GM23338 (cell line): Measurements from ENCODE around the gene INHBC. TPM values are rescaled to one million over a fixed set of nuclear protein-coding genes. Genes with fewer than 3 reads are reported as not detected.

Experiments used
- ATAC-seq: fragments of 200-7000 bp; cut with Tn5 transposase; 3 replicates; pipeline ENCODE4 v1.9.1; 2020
- DNase-seq: peaks from one replicate; pipeline ENCODE4 v3.0.0-alpha.2; 2015; ENCODE audit warnings: low spot score
- H2AFZ ChIP-seq: fragments of 200-600 bp; sonication (generic); 2 replicates; pipeline ENCODE4 v1.8.0; 2016; ENCODE audit warnings: antibody characterized with exemption, mild to moderate bottlenecking, moderate library complexity
- H3F3A ChIP-seq: fragments of 200-600 bp; sonication (generic); replicated peaks from 2 replicates; pipeline ENCODE4 v1.8.0; 2017; ENCODE audit warnings: antibody characterized with exemption, mixed run types, low read depth
- H3K27ac ChIP-seq: fragments of 200-600 bp; sonication (generic); 2 replicates; pipeline ENCODE4 v1.6.1; 2016; ENCODE audit warnings: low read depth
- H3K27me3 ChIP-seq: fragments of 200-600 bp; sonication (generic); 2 replicates; pipeline ENCODE4 v1.8.0; 2016; ENCODE audit warnings: mild to moderate bottlenecking, mixed run types, moderate library complexity; ENCODE audit not compliant: insufficient read depth
- H3K36me3 ChIP-seq: fragments of 200-600 bp; sonication (generic); 2 replicates; pipeline ENCODE4 v1.8.0; 2016; ENCODE audit warnings: mild to moderate bottlenecking; ENCODE audit not compliant: insufficient read depth
- H3K4me1 ChIP-seq: fragments of 200-600 bp; sonication (generic); 2 replicates; pipeline ENCODE4 v1.8.0; 2016; ENCODE audit warnings: mild to moderate bottlenecking, moderate library complexity; ENCODE audit not compliant: insufficient read depth
- H3K4me2 ChIP-seq: fragments of 200-600 bp; sonication (generic); 2 replicates; pipeline ENCODE4 v1.7.1; 2017; ENCODE audit warnings: mixed run types
- H3K4me3 ChIP-seq: fragments of 200-600 bp; sonication (generic); 2 replicates; pipeline ENCODE4 v1.6.1; 2016; ENCODE audit warnings: mixed run types
- H3K79me2 ChIP-seq: fragments of 200-600 bp; sonication (generic); replicated peaks from 2 replicates; pipeline ENCODE4 v1.8.0; 2017; ENCODE audit warnings: mild to moderate bottlenecking; ENCODE audit not compliant: insufficient read depth
- H3K9me2 ChIP-seq: fragments of 200-600 bp; sonication (generic); 2 replicates; pipeline ENCODE4 v1.8.0; 2017; ENCODE audit not compliant: insufficient read depth
- H4K20me1 ChIP-seq: fragments of 200-600 bp; sonication (generic); replicated peaks from 2 replicates; pipeline ENCODE4 v1.8.0; 2017; ENCODE audit warnings: mild to moderate bottlenecking; ENCODE audit not compliant: insufficient read depth
- H3K27ac Mint-ChIP-seq: 2 replicates; pipeline ENCODE4 v1.8.0; 2020; ENCODE audit warnings: inconsistent platforms, mild to moderate bottlenecking, moderate library complexity, mixed read lengths
- H3K27me3 Mint-ChIP-seq: 3 replicates; pipeline ENCODE4 v1.8.0; 2022; ENCODE audit warnings: low read depth, mild to moderate bottlenecking, moderate library complexity, mixed read lengths, inconsistent platforms; ENCODE audit not compliant: insufficient read depth, poor library complexity
- H3K36me3 Mint-ChIP-seq: 3 replicates; pipeline ENCODE4 v1.8.0; 2021; ENCODE audit warnings: low read depth, mild to moderate bottlenecking, inconsistent platforms, moderate library complexity, mixed read lengths
- H3K4me1 Mint-ChIP-seq: 3 replicates; pipeline ENCODE4 v1.8.0; 2020; ENCODE audit warnings: mild to moderate bottlenecking, inconsistent platforms, mixed read lengths
- H3K4me3 Mint-ChIP-seq: 3 replicates; pipeline ENCODE4 v1.8.0; 2021; ENCODE audit warnings: moderate library complexity, mild to moderate bottlenecking, inconsistent platforms, mixed read lengths
- H3K9me3 Mint-ChIP-seq: 3 replicates; pipeline ENCODE4 v1.8.0; 2020; ENCODE audit warnings: moderate library complexity, mild to moderate bottlenecking, inconsistent platforms, mixed read lengths
- CREB1 ChIP-seq: fragments of 250-450 bp; sonication (Bioruptor Pico); IDR thresholded peaks from 2 replicates; pipeline ENCODE4 v1.5.0; 2020; ENCODE audit warnings: low read depth, mild to moderate bottlenecking, moderate library complexity
- CTCF ChIP-seq, 2 experiments: fragments of 200-600 bp in 1 of 2; sonication (generic) in 1 of 2; conservative IDR thresholded peaks; 2 replicates each; pipeline versions ENCODE4 v1.5.1 to v1.6.1; 2016 to 2017; ENCODE audit warnings: antibody characterized with exemption in 2 of 2, low read depth in 2 of 2, mild to moderate bottlenecking in 2 of 2, moderate library complexity in 1 of 2
- ETS1 ChIP-seq: IDR thresholded peaks from 2 replicates; pipeline ENCODE4 v1.6.1; 2016; ENCODE audit warnings: antibody characterized with exemption
- EZH2 ChIP-seq: fragments of 200-600 bp; sonication (generic); IDR thresholded peaks from one replicate; pipeline ENCODE4 v1.8.0; 2017; ENCODE audit warnings: antibody characterized with exemption, mild to moderate bottlenecking, low read depth; ENCODE audit not compliant: unreplicated experiment
- EZH2phosphoT487 ChIP-seq: fragments of 200-600 bp; sonication (generic); IDR thresholded peaks from one replicate; pipeline ENCODE4 v1.8.1; 2018; ENCODE audit warnings: antibody characterized with exemption; ENCODE audit not compliant: unreplicated experiment
- JUNB ChIP-seq: IDR thresholded peaks from one replicate; pipeline ENCODE4 v1.6.1; 2016; ENCODE audit warnings: antibody characterized with exemption; ENCODE audit not compliant: unreplicated experiment
- NANOG ChIP-seq: IDR thresholded peaks from 2 replicates; pipeline ENCODE4 v1.6.1; 2016; ENCODE audit warnings: antibody characterized with exemption, borderline replicate concordance
- POLR2AphosphoS5 ChIP-seq: IDR thresholded peaks from 2 replicates; pipeline ENCODE4 v1.6.1; 2016; ENCODE audit warnings: antibody characterized with exemption, low read depth
- REST ChIP-seq: IDR thresholded peaks from one replicate; pipeline ENCODE4 v1.6.1; 2018; ENCODE audit warnings: antibody characterized with exemption; ENCODE audit not compliant: unreplicated experiment
- STAT1 ChIP-seq: IDR thresholded peaks from one replicate; pipeline ENCODE4 v1.6.1; 2016; ENCODE audit warnings: antibody characterized with exemption; ENCODE audit not compliant: unreplicated experiment
- ZNF114 ChIP-seq: fragments of 250-450 bp; sonication (Bioruptor Pico); IDR thresholded peaks from 2 replicates; pipeline ENCODE4 v1.5.0; 2020; ENCODE audit warnings: mild to moderate bottlenecking, moderate library complexity
- ZNF331 ChIP-seq: fragments of 250-450 bp; sonication (Bioruptor Pico); IDR thresholded peaks from 2 replicates; pipeline ENCODE4 v1.5.0; 2020; ENCODE audit warnings: low read depth, mild to moderate bottlenecking, moderate library complexity
- ZNF462 ChIP-seq: fragments of 250-450 bp; sonication (Bioruptor Pico); IDR thresholded peaks from 2 replicates; pipeline ENCODE4 v1.5.0; 2020; ENCODE audit warnings: mild to moderate bottlenecking, moderate library complexity
- polyA plus RNA-seq: library from polyadenylated mRNA; unstranded; fragments of >200 nt; fragmentation: Nextera tagmentation; extraction: Ambion mirVana; gene quantifications from 2 replicates; pipeline ENCODE4 v1.2.1, GENCODE V29; 2016
- total RNA-seq: library from RNA; depleted of rRNA; stranded (reverse); fragments of >200 nt; shearing (Covaris generic); gene quantifications from 2 replicates; pipeline ENCODE4 v1.2.3, GENCODE V29; 2014

Gene INHBC
- total and polyA plus RNA-seq, 2 experiments from 2014 or later: 0.53 TPM; not detected in 1

- peaks cover 13% of the 10 kb centered on the region for H3K27me3 Mint-ChIP-seq
- DNase-seq (no peak), ATAC-seq (no peak)
- no peak overlapping the region; the same call in 2 of the 3 replicates for H3K4me3 Mint-ChIP-seq
- H3K36me3 ChIP-seq: peaks cover 75% of the 10 kb centered on the region
- peaks cover 92% of the 10 kb centered on the region for H3K36me3 Mint-ChIP-seq
- H3F3A ChIP-seq: peaks cover 37% of the 10 kb centered on the region
- H3K27ac ChIP-seq: 0 out of 2 replicates have a peak overlapping the region, but pooled peaks have one; percentile 63
- H3K4me1 ChIP-seq: no peaks in the 10 kb centered on the region
- no peak overlapping the region for H3K4me2 ChIP-seq
- no peaks in the 10 kb centered on the region for H3K9me3 Mint-ChIP-seq
- no peak overlapping the region; the same call in 1 of the 2 replicates for H3K27ac Mint-ChIP-seq
- H3K4me1 Mint-ChIP-seq: peaks cover 2% of the 10 kb centered on the region; the same call in 2 of the 3 replicates
- peaks cover 23% of the 10 kb centered on the region for H3K79me2 ChIP-seq
- no peak overlapping the region for H3K4me3 ChIP-seq
- TF ChIP-seq ZNF114 (CRISPR knock-in tag): no peak
- no peak for TF ChIP-seq EZH2phosphoT487
- no peak for TF ChIP-seq ZNF331
- TF ChIP-seq POLR2AphosphoS5: no peak
- no peak for TF ChIP-seq STAT1
- TF ChIP-seq EZH2: no peak
- no peak for TF ChIP-seq ETS1
- no peak for TF ChIP-seq REST
- TF ChIP-seq CTCF (conservative IDR thresholded peaks at IDR 0.05; ENCODE audit: low read depth in 2 of 2): no peak
- no peak for TF ChIP-seq JUNB
- no peak for TF ChIP-seq ZNF462 (CRISPR knock-in tag)
- no peak for TF ChIP-seq CREB1 (CRISPR knock-in tag)
- no peak for TF ChIP-seq NANOG
- peaks cover 35% of the 10 kb centered on the region for H4K20me1 ChIP-seq
- no peak overlapping the region for H2AFZ ChIP-seq
- H3K9me2 ChIP-seq: no peaks in the 10 kb centered on the region
- H3K27me3 ChIP-seq: no peaks in the 10 kb centered on the region
Measured at GRCh38 chr12:57496822-57497221, 62.2 kb downstream of the INHBC start.
